GM21360 (cell line): ENCODE data around the gene HPCAL1.
"Not testable (repeated sequence)": the region's sequence is repeated elsewhere in the genome, so short reads cannot be mapped to it uniquely, and the experiment has no call there.

ENCODE experiments used
- ATAC-seq: cut with Tn5 transposase; IDR thresholded peaks from one replicate; pipeline ENCODE4 v1.9.1; 2021; ENCODE audit warnings: mild to moderate bottlenecking, moderate library complexity; ENCODE audit not compliant: unreplicated experiment

Gene HPCAL1

GRCh38 chr2:10284108-10284870 is 18.4 kb upstream of the HPCAL1 start:
- ATAC-seq, result no peak

GRCh38 chr2:10285191-10285555 is 17.5 kb upstream of the HPCAL1 start:
- ATAC-seq, result no peak

- ATAC-seq, result no peak
Observed at GRCh38 chr2:10285556-10286198, 17.0 kb upstream of the HPCAL1 start.

GRCh38 chr2:10286216-10287037 is 16.3 kb upstream of the HPCAL1 start:
- ATAC-seq, result no peak

GRCh38 chr2:10287761-10288160 is 14.9 kb upstream of the HPCAL1 start:
- ATAC-seq, result no peak

- no peak for ATAC-seq
Observed at GRCh38 chr2:10288606-10289005, 14.1 kb upstream of the HPCAL1 start.

- ATAC-seq, result no peak
Observed at GRCh38 chr2:10289352-10289751, 13.4 kb upstream of the HPCAL1 start.

- no peak for ATAC-seq
Observed at GRCh38 chr2:10289891-10290290, 12.8 kb upstream of the HPCAL1 start.

GRCh38 chr2:10291376-10291775 is 11.3 kb upstream of the HPCAL1 start:
- not testable (repeated sequence) for ATAC-seq

- ATAC-seq, result no peak
Observed at GRCh38 chr2:10292033-10292432, 10.7 kb upstream of the HPCAL1 start.

GRCh38 chr2:10293603-10294002 is 9.1 kb upstream of the HPCAL1 start:
- no peak for ATAC-seq

- ATAC-seq, result no peak
Observed at GRCh38 chr2:10294077-10294476, 8.6 kb upstream of the HPCAL1 start.

GRCh38 chr2:10295649-10296048 is 7.1 kb upstream of the HPCAL1 start:
- ATAC-seq, result not testable (repeated sequence)

- ATAC-seq, result no peak
Observed at GRCh38 chr2:10296142-10296541, 6.6 kb upstream of the HPCAL1 start.

- no peak for ATAC-seq
Observed at GRCh38 chr2:10297191-10297830, 5.4 kb upstream of the HPCAL1 start.

GRCh38 chr2:10297959-10298531 is 4.7 kb upstream of the HPCAL1 start:
- no peak for ATAC-seq

GRCh38 chr2:10298777-10299176 is 3.9 kb upstream of the HPCAL1 start:
- not testable (repeated sequence) for ATAC-seq

GRCh38 chr2:10300328-10300920 is 2.3 kb upstream of the HPCAL1 start:
- no peak for ATAC-seq

- no peak for ATAC-seq
Observed at GRCh38 chr2:10300997-10301940, 1.4 kb upstream of the HPCAL1 start.
